B cell (primary cell): ENCODE results near the gene ZNF793.

Experiments used
- EZH2 ChIP-seq: IDR thresholded peaks from 2 replicates; pipeline ENCODE4 v1.6.1; 2012; ENCODE audit warnings: borderline replicate concordance, low read depth, mild to moderate bottlenecking, moderate library complexity, low read length; ENCODE audit not compliant: insufficient read depth, poor library complexity, severe bottlenecking
- TF ChIP-seq, protein P1 (sequence below): fragments of 200-600 bp; IDR thresholded peaks from one replicate; pipeline ENCODE4 v1.8.0; 2022; ENCODE audit warnings: antibody characterized with exemption, mild to moderate bottlenecking

- no peak for TF ChIP-seq EZH2
- TF ChIP-seq, protein P1, sequence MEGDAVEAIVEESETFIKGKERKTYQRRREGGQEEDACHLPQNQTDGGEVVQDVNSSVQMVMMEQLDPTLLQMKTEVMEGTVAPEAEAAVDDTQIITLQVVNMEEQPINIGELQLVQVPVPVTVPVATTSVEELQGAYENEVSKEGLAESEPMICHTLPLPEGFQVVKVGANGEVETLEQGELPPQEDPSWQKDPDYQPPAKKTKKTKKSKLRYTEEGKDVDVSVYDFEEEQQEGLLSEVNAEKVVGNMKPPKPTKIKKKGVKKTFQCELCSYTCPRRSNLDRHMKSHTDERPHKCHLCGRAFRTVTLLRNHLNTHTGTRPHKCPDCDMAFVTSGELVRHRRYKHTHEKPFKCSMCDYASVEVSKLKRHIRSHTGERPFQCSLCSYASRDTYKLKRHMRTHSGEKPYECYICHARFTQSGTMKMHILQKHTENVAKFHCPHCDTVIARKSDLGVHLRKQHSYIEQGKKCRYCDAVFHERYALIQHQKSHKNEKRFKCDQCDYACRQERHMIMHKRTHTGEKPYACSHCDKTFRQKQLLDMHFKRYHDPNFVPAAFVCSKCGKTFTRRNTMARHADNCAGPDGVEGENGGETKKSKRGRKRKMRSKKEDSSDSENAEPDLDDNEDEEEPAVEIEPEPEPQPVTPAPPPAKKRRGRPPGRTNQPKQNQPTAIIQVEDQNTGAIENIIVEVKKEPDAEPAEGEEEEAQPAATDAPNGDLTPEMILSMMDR, result no peak
Observed at GRCh38 chr19:37467608-37468090, 39.1 kb upstream of the ZNF793 start.
